Naive B cell (primary cell): Measurements from ENCODE around the gene FOXJ2. TPM values are rescaled to one million over a fixed set of nuclear protein-coding genes. Genes with fewer than 3 reads are reported as not detected.
"Not testable (repeated sequence)": the region's sequence is repeated elsewhere in the genome, so short reads cannot be mapped to it uniquely, and the experiment has no call there.

Experiments
- ATAC-seq, 2 donors: fragments of 150-1000 bp; cut with Tn5 transposase; 2 replicates each; pipeline ENCODE4 v1.10.0; 2021; ENCODE audit warnings: low read depth in 2 of 2, mild to moderate bottlenecking in 2 of 2, moderate library complexity in 2 of 2
- DNase-seq: peaks from one replicate; pipeline ENCODE4 v3.0.0; 2022
- H3K27ac Mint-ChIP-seq, 6 donors: one replicate each; pipeline ENCODE4 v1.8.0; 2020 to 2022; ENCODE audit warnings: mild to moderate bottlenecking in 6 of 6, mixed read lengths in 6 of 6, moderate library complexity in 5 of 6, inconsistent platforms in 2 of 6
- H3K27me3 Mint-ChIP-seq, 3 donors: one replicate each; pipeline ENCODE4 v1.8.0; 2021 to 2022; ENCODE audit warnings: mixed read lengths in 3 of 3, mild to moderate bottlenecking in 1 of 3
- H3K36me3 Mint-ChIP-seq, 2 donors: one replicate each; pipeline ENCODE4 v1.8.0; 2020 to 2022; ENCODE audit warnings: mixed read lengths in 2 of 2, inconsistent platforms in 1 of 2, mild to moderate bottlenecking in 1 of 2
- H3K4me1 Mint-ChIP-seq, 3 donors: one replicate each; pipeline ENCODE4 v1.8.0; 2020 to 2022; ENCODE audit warnings: mixed read lengths in 3 of 3, inconsistent platforms in 1 of 3, mild to moderate bottlenecking in 1 of 3, moderate library complexity in 1 of 3
- H3K4me3 Mint-ChIP-seq, 8 donors: one replicate each; pipeline ENCODE4 v1.8.0; 2020 to 2022; ENCODE audit warnings: mild to moderate bottlenecking in 8 of 8, mixed read lengths in 8 of 8, moderate library complexity in 8 of 8, inconsistent platforms in 2 of 8
- H3K9me3 Mint-ChIP-seq, 7 donors: one replicate each; pipeline ENCODE4 v1.8.0; 2020 to 2022; ENCODE audit warnings: mixed read lengths in 7 of 7, mild to moderate bottlenecking in 5 of 7, inconsistent platforms in 2 of 7, moderate library complexity in 1 of 7
- polyA plus RNA-seq, 6 donors: library from polyadenylated mRNA; unstranded; fragments of 300-500 nt; fragmentation: Illumina TruSeq; gene quantifications; one replicate each; pipeline ENCODE4 v1.2.3, GENCODE V29; 2021; ENCODE audit warnings: low read depth in 6 of 6

FOXJ2 gene
- polyA plus RNA-seq, 6 donors from 2014 or later: 4.6 to 18.4 (median 10.3) TPM

DNA sequence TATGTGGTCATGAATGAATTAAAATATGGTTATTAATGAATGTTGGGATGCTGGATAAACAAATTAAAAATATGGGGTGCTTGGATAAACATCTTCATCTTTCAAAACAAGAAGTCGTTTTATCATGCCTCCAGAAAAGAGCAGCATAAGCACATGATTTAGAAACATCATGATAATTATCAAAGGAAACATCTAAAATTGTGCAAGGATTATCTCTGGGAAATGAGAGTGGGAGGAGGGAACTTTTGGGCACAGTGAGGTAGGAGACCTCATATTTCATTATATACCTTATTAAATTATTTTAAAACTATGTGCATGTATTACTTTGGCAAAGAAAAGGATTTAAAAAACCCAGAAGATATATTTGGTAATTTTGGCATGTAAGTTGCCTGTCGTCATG lies 24.8 kb downstream of the FOXJ2 start:
- H3K36me3 Mint-ChIP-seq: peaks cover 24 to 28% of the 10 kb centered on the region in 2 donors
- ATAC-seq (no peak), DNase-seq (no peak)
- H3K27ac Mint-ChIP-seq: no peak overlapping the region
- no peak overlapping the region for H3K4me3 Mint-ChIP-seq
- H3K27me3 Mint-ChIP-seq: no peaks in the 10 kb centered on the region
- peaks cover 0 to 3% (median 0%) of the 10 kb centered on the region in 3 donors for H3K4me1 Mint-ChIP-seq
- H3K9me3 Mint-ChIP-seq: no peaks in the 10 kb centered on the region

DNA sequence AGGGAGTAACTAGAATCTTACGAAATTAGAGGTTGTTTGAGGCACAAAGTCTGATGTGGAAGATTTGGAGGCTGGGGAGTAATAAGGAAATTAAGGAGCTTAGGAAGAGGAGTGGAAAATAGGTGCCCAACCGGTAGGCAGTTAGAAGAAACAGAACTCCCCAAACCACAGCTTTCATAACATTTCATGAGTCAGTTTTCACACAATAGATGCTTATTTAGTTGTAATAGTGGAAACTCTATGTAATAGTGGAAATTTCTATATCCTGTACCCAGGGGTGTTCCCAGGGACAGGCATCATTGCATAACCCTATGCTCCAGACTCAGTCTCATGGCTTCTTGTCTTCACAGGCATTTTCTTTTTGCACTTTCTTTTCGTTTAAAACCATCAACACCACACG lies 25.3 kb downstream of the FOXJ2 start:
- H3K4me1 Mint-ChIP-seq: no peaks in the 10 kb centered on the region
- DNase-seq (no peak), ATAC-seq (no peak)
- no peak overlapping the region for H3K27ac Mint-ChIP-seq
- H3K36me3 Mint-ChIP-seq: peaks cover 19 to 23% of the 10 kb centered on the region in 2 donors
- no peak overlapping the region for H3K4me3 Mint-ChIP-seq
- H3K27me3 Mint-ChIP-seq: no peaks in the 10 kb centered on the region
- no peaks in the 10 kb centered on the region for H3K9me3 Mint-ChIP-seq

DNA sequence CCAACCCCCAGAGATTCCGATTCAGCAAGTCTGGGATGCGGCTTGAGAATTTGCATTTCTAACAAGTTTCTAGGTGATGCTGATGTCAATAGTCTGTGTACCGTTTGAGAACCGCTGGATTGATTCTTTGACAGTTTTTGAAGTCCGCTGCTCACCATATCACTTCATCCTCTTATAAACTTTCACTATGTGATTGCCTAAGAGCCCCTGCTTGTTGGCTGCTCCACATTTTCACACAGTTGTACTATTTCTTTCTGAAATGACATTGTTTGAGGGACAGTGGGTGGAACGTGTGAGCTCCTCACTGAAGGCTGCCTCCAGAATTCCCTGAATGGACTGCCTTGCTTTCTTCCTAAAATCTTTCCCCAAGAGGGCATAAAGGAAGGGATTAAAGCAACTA lies 26.0 kb downstream of the FOXJ2 start:
- no peak overlapping the region for H3K4me3 Mint-ChIP-seq
- H3K27me3 Mint-ChIP-seq: no peaks in the 10 kb centered on the region
- no peaks in the 10 kb centered on the region for H3K9me3 Mint-ChIP-seq
- no peak overlapping the region for H3K27ac Mint-ChIP-seq
- H3K36me3 Mint-ChIP-seq: peaks cover 16 to 22% of the 10 kb centered on the region in 2 donors
- no peaks in the 10 kb centered on the region for H3K4me1 Mint-ChIP-seq
- ATAC-seq (no peak), DNase-seq (no peak)

DNA sequence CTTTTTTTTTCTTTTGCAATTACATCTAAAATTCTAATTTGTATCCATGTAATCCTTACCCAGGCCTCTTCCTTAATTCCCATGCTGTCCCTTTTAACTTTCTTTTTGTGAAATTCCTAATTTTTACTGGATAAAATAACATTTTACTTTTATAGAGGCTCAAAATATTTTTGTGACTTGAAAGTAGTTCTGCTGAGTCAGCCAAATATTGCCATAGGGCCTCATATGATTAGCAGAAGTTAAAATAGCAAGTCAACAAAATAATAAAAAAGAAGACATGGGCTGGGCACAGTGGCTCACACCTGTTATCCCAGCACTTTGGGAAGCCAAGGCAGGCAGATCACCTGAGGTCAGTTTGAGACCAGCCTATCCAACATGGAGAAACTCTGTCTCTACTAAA lies 31.6 kb downstream of the FOXJ2 start:
- DNase-seq: no peak
- H3K27ac Mint-ChIP-seq: no peak overlapping the region
- no peaks in the 10 kb centered on the region for H3K27me3 Mint-ChIP-seq
- no peaks in the 10 kb centered on the region for H3K9me3 Mint-ChIP-seq
- peaks cover 10 to 13% (median 12%) of the 10 kb centered on the region in 3 donors for H3K4me1 Mint-ChIP-seq
- H3K36me3 Mint-ChIP-seq: no peaks in the 10 kb centered on the region
- no peak overlapping the region for H3K4me3 Mint-ChIP-seq
- ATAC-seq: no peak

DNA sequence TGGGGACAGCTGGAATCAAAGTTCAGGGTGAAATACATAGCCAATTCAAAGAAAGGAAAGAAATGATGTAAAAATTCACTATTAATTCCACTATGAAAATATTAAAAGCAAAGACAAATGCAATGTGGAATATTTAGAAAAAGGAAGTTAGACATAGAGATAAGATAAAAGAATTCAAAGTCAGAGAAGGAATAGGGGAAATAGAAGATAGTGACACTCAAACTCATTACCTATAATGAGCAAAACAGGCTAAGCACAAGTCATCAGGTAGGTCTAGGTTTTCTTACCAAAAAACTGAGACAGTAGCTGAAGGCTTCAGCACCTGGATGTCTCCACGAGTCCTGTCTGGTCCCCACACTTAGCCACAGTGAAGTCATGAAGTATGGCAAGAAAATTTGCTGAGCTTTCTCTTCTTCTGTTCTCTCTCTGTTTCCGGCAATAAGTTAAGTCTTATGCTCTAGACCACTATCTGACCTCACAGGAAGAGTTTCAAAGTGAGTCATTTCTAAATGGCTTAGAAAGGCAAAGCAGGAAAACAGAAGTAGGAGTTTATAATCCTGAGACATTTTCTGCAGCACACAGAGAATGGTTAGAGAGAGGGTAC lies 33.6 kb downstream of the FOXJ2 start, which contains the start of gene C3AR1:
TSS of gene C3AR1 (minus strand) at position 369 of the 604 bp plus-strand sequence. CDS start 6,174 bp downstream, outside the sequence.
- ATAC-seq: peak; percentile 58 to 64
- H3K4me3 Mint-ChIP-seq: peak within 1 kb of the TSS in 2 of 8 donors; percentile 0 to 35

DNA sequence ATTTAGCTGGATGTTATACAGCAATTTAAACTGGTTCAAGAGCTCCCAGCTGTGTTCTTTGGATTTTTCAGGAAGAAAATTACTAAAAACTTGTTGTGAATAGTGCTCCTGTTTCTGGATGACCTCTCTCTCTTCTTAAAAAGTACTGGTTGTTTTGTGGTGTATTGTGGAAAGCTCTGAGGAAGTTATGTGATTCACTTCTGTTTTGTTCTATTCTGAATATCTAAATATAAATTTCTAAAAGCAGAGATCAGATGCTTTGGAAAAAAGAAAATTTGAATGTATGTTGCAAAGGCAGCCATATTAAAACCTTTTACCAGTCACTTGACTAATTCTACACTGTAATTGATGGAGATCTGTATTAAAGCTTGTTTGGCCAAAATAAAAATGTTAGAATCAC lies 37.1 kb downstream of the FOXJ2 start:
- no peaks in the 10 kb centered on the region for H3K36me3 Mint-ChIP-seq
- no peak for DNase-seq
- peaks cover 0 to 5% (median 0%) of the 10 kb centered on the region in 3 donors for H3K27me3 Mint-ChIP-seq
- H3K4me1 Mint-ChIP-seq: peaks cover 10 to 13% (median 12%) of the 10 kb centered on the region in 3 donors
- ATAC-seq: no peak
- H3K4me3 Mint-ChIP-seq: no peak overlapping the region
- no peaks in the 10 kb centered on the region for H3K9me3 Mint-ChIP-seq
- H3K27ac Mint-ChIP-seq: no peak overlapping the region

More for the DNA sequence above, 33.6 kb downstream of the FOXJ2 start, which contains the start of gene C3AR1:
- peak; percentile 9 for DNase-seq
- Mint-ChIP-seq H3K4me1 (peaks cover 10 to 13% (median 12%) of the 10 kb centered on the region in 3 donors), H3K36me3 (no peaks in the 10 kb centered on the region), H3K27me3 (no peaks in the 10 kb centered on the region), H3K9me3 (no peaks in the 10 kb centered on the region), H3K27ac (peak within 1 kb of the TSS; percentile 24 to 77 (median 52))

DNA sequence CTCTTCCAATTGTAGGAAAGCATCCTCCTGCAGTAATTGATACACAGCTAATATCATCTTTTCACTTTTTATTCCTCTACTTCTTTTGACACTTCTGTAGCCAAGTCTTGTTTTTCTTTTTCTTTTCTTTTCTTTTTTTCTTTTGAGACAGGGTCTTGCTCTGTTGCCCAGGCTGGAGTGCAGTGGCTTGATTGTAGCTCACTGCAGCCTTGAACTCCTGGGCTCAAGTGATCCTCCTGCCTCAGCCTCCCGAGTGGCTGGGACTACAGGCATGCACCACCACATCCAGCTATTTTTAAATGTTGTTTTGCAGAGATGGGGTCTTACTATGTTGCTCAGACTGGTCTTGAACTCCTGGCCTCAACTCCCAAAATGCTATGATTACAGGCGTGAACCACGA lies 39.3 kb downstream of the FOXJ2 start:
- not testable (repeated sequence) for H3K27ac Mint-ChIP-seq, H3K9me3 Mint-ChIP-seq, H3K36me3 Mint-ChIP-seq, H3K27me3 Mint-ChIP-seq, ATAC-seq, H3K4me3 Mint-ChIP-seq, H3K4me1 Mint-ChIP-seq, DNase-seq

DNA sequence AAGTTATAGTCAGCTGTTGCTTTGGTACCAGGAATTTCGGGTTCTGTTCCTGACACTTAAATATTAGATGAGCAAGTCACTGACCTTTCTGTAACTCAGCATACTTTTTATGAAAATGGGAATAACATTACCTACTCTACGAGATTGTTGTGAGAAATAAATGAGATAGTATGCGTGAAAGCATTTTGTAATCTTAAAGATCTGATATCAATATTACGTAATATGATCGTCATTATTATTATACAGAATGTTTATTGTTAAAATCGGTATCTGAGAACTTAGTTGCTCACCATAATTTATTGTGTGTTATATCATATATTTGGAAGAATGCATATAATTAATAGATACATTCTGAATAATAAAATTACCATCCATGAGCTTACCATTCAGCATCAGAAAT lies 43.4 kb downstream of the FOXJ2 start:
- Mint-ChIP-seq H3K36me3 (no peaks in the 10 kb centered on the region), H3K27ac (no peak overlapping the region), H3K27me3 (peaks cover 0 to 5% (median 0%) of the 10 kb centered on the region in 3 donors), H3K4me3 (no peak overlapping the region), H3K9me3 (no peaks in the 10 kb centered on the region), H3K4me1 (peaks cover 9 to 14% (median 13%) of the 10 kb centered on the region in 3 donors)
- ATAC-seq: no peak
- no peak for DNase-seq

DNA sequence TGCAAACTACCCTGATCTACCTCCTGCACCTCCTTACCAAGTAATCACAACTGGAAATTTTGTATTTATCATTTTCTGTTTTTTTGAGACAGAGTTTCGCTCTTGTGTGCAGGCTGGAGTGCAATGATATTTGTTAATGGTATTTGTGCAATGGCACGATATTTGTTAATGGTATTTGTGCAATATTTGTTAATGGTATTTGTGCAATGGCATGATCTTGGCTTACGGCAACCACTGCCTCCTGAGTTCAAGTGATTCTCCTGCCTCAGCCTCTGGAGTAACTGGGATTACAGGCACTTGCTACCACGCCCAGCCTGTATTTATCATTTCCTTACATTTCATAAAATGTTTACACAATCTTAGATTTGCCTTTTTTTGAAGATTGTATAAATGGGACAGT lies 43.9 kb downstream of the FOXJ2 start:
- H3K4me1 Mint-ChIP-seq: peaks cover 13 to 19% (median 15%) of the 10 kb centered on the region in 3 donors
- H3K27ac Mint-ChIP-seq: no peak overlapping the region
- H3K4me3 Mint-ChIP-seq: no peak overlapping the region
- no peaks in the 10 kb centered on the region for H3K9me3 Mint-ChIP-seq
- H3K36me3 Mint-ChIP-seq: no peaks in the 10 kb centered on the region
- DNase-seq: no peak
- H3K27me3 Mint-ChIP-seq: peaks cover 0 to 5% (median 0%) of the 10 kb centered on the region in 3 donors
- no peak for ATAC-seq

DNA sequence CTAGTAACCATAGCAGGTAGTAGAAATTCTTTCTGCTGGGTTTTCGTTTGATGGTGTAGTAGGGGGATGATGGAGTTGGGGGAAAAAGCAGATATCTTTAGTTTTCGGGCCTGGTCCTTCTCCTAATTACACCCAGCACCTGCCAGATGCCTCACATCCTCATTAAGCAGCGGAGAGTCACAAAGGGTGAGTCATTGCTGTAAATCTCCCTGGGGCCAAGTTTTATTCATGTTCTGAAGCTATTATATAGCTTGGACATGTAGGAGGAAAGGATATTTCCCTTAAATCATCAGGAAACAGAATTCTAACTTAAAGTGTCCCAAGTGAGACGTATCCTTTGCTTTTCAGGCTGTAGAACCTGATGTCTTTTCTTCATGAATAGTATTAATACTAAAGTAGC lies 44.7 kb downstream of the FOXJ2 start:
- Mint-ChIP-seq H3K4me3 (no peak overlapping the region), H3K27ac (peak overlapping the region in 1 of 6 donors; percentile 56), H3K27me3 (no peaks in the 10 kb centered on the region), H3K36me3 (no peaks in the 10 kb centered on the region), H3K9me3 (no peaks in the 10 kb centered on the region), H3K4me1 (peaks cover 16 to 26% (median 16%) of the 10 kb centered on the region in 3 donors)
- no peak for DNase-seq
- no peak for ATAC-seq

DNA sequence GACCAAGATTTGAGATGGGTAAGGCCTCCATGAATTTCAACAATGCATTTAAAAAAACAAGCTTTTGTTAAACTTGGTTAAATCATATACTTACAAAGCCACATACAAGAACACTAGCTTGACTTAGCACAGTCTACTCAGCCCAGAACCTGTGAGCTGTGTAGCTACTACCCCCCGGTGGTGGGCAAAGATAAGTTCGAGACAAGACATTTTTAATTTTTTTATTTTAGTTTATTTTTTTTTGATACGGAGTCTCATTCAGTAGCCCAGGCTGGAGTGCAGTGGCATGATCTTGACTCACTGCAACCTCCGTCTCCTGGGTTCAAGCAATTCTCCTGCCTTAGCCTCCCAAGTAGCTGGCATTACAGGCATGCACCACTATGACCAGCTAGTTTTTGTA lies 45.9 kb downstream of the FOXJ2 start:
- peak overlapping the region in 4 of 6 donors; percentile 29 to 96 (median 70) for H3K27ac Mint-ChIP-seq
- no peaks in the 10 kb centered on the region for H3K9me3 Mint-ChIP-seq
- H3K4me1 Mint-ChIP-seq: peaks cover 25 to 38% (median 28%) of the 10 kb centered on the region in 3 donors
- ATAC-seq (no peak), DNase-seq (peak; percentile 19)
- H3K27me3 Mint-ChIP-seq: no peaks in the 10 kb centered on the region
- peak overlapping the region in 1 of 8 donors; percentile 83 for H3K4me3 Mint-ChIP-seq
- H3K36me3 Mint-ChIP-seq: no peaks in the 10 kb centered on the region

DNA sequence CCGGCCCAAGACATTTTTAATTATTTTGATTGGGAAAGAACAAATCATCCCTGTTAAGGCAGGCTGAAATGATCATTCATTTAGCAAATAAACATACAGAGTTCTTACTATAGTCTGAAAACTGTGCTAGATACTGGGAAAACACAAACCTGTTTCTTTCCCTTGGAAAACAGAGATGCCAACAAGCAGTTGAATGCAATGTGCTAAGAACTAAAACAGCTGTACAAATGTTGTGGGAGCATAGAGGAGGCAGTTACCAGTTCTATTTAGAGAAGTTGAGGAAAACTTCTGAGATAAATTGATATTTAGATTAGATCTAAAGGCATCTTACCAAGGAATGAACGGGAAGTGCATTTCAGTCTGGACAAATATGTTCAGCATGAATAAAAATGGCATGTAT lies 46.4 kb downstream of the FOXJ2 start:
- H3K27me3 Mint-ChIP-seq: no peaks in the 10 kb centered on the region
- H3K27ac Mint-ChIP-seq: peak overlapping the region in 4 of 6 donors; percentile 21 to 96 (median 48)
- no peak for DNase-seq
- no peaks in the 10 kb centered on the region for H3K36me3 Mint-ChIP-seq
- H3K4me1 Mint-ChIP-seq: peaks cover 25 to 43% (median 33%) of the 10 kb centered on the region in 3 donors
- peak overlapping the region in 1 of 8 donors; percentile 83 for H3K4me3 Mint-ChIP-seq
- ATAC-seq: no peak
- H3K9me3 Mint-ChIP-seq: no peaks in the 10 kb centered on the region

DNA sequence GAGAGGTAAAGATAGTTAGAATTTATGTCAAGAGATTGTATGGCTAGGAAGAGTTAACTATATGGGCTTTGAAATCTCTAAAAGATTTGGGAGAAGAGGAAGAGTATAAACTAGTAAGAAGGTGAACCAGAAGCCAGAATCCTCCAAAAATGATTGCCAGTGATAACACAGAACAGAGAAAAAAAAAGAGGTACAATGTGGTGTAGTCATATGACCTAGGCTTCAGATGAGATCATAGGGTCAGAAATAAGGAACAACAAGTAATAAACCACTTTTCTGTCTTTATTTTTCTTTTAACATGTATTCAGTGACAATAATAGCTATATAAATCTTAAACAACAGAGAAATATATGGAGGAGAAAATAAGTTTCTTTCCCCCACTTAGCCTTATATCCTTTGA lies 47.6 kb downstream of the FOXJ2 start:
- peak overlapping the region; percentile 3 to 100 (median 52) for H3K4me3 Mint-ChIP-seq
- no peaks in the 10 kb centered on the region for H3K27me3 Mint-ChIP-seq
- ATAC-seq (peak in 1 of 2 donors; percentile 13), DNase-seq (peak; percentile 51)
- H3K36me3 Mint-ChIP-seq: peaks cover 0 to under 1% of the 10 kb centered on the region in 2 donors
- H3K27ac Mint-ChIP-seq: peak overlapping the region; percentile 53 to 99 (median 94)
- H3K4me1 Mint-ChIP-seq: peaks cover 33 to 52% (median 44%) of the 10 kb centered on the region in 3 donors
- no peaks in the 10 kb centered on the region for H3K9me3 Mint-ChIP-seq

DNA sequence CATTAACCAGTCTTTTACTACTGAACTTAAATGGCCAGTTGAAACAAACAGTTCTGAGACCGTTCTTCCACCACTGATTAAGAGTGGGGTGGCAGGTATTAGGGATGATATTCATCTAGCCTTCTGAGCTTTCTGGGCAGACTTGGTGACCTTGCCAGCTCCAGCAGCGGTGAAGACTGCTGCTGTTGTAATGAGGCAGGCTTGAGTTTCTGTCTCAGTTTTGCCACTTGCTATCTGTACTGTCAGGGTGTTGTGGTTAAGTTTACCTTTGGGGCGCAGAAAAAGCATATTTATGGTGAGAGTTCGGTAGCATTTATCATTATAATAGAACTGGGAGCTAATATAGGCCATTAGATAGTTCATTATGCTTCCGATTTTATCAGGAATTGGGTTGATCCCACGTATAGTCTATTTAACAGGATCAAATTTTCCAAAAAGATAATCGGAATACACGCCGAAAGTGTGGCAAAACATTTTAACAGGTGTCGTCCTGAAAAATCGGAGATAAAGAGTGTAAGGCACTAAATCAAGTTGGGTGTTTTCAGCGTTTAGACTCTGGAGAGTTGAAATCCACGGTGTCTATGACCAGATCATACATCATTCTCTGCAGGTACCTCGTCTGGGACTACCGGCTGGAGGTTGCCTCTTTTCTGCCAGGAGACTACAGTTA lies 48.9 kb downstream of the FOXJ2 start:
- Mint-ChIP-seq H3K27me3 (no peaks in the 10 kb centered on the region), H3K4me1 (peaks cover 33 to 63% (median 48%) of the 10 kb centered on the region in 3 donors), H3K4me3 (peak overlapping the region; percentile 91 to 100 (median 97)), H3K9me3 (no peaks in the 10 kb centered on the region), H3K27ac (peak overlapping the region; percentile 96 to 99 (median 99)), H3K36me3 (peaks cover 0 to 4% of the 10 kb centered on the region in 2 donors)
- no peak for DNase-seq
- ATAC-seq: no peak
